Measurements from ENCODE around the gene ARHGAP23. TPM values are rescaled to one million over a fixed set of nuclear protein-coding genes. Genes with fewer than 3 reads are reported as not detected.
"Not testable (repeated sequence)": the region's sequence is repeated elsewhere in the genome, so short reads cannot be mapped to it uniquely, and the experiment has no call there.

The ARHGAP23 gene
- polyA plus RNA-seq, 1 donor, result 50.5 TPM

GRCh38 chr17:38528141-38528540, 99.9 kb downstream of the ARHGAP23 start:
- DNase-seq, result not testable (repeated sequence)

DNA sequence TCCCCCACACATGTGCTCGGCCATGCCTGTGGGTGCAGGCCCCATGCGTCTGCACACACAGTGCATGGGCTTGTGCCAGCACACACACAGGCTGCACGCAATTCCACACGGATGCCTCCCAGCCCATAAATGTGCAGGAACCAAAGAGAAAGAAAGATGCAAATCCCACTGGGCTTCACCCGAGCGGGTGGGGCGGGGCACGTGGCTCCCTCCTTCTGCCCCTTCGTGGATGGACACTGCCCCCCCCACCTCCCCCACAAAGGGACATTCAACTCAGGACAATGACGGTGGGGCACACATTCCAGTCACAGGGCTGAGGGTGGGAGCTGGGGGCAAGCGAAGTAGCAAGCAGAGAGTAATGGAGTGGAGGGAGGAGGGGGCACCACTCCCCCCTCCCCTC, 102.6 kb downstream of the ARHGAP23 start:
- DNase-seq, result not testable (repeated sequence)

GRCh38 chr17:38531761-38532160, 103.5 kb downstream of the ARHGAP23 start:
- DNase-seq, result not testable (repeated sequence)

DNA sequence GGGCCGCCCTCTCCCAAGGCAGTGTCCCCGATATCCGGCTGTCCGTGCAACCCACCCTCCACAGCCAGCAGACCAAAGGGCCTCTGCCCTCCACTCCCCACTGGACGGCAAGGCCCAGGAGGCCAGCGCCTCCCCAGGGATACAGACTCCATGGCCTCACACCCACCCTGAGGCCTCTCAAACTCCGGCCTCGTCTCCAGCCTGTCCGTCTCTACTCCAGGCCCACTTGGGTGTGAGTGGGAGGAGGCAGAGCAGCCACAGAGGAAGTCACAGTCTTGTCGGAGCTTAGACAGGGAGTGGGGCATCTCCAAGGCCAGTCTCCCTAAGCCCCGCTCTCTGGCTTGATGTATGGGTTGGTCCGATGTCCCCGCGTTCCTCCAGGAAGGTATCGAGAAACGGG, 104.2 kb downstream of the ARHGAP23 start:
- DNase-seq, result no peak

GRCh38 chr17:38533241-38533640, 105.0 kb downstream of the ARHGAP23 start:
- no peak for DNase-seq

DNA sequence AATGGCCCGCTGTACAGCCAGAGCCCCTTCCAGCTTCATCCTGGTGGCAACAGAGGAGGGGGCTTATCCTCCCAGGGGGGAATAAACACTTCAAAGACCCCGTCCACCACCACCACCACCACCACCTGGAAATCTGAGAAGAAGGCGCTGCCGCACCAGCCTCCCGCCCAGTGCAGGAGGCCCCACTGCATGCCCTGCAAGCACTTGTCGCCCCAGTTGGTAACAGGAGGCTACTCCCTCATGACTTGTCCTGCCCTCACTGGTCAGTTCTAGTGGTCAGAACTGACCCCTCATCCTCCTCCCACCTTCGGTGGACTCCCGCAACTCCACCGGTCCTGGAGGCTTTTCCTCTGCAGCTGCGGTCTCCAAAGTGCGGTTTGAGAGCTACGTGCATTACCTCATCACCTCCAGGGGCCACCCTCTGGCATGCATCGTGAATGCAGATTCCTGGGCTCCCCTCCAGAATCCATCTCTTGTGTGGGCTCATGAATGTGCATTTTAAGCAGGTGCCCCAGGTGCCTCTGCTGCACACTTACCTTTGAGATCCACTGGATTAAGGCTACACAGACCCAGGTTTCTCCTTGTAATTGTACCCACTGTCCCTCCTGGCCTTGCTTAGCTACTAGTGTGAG, 105.7 kb downstream of the ARHGAP23 start:
- DNase-seq, result no peak

- DNase-seq, result no peak
These were observed 106.2 kb downstream of the ARHGAP23 start for GRCh38 chr17:38534498-38534885.

DNA sequence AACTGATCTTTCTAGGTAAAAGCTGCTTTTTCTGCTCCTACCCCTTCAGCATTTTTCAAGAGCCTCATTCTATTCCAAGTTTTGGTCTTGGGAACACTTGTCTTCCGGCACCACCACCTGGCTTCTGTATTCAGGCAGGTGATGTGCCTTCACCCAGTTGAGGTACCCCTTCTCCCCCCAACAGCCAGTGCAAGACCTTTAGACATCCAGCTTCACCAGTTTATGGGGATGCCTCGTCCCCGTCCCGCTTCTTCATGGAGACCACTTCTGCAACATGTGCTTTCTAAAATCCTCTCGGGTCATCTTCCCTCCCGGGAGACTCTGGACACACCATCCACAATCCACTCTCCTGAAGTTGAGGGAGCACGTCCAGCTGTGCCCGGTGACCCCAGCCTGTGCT, 107.6 kb downstream of the ARHGAP23 start:
- DNase-seq, result no peak

- no peak for DNase-seq
These were observed 108.4 kb downstream of the ARHGAP23 start for GRCh38 chr17:38536661-38537060.

GRCh38 chr17:38538906-38539305, 110.6 kb downstream of the ARHGAP23 start:
- DNase-seq, result no peak

GRCh38 chr17:38539386-38539785, 111.1 kb downstream of the ARHGAP23 start:
- DNase-seq, result no peak

- DNase-seq, result no peak
These were observed 112.3 kb downstream of the ARHGAP23 start for GRCh38 chr17:38540514-38541045.

DNA sequence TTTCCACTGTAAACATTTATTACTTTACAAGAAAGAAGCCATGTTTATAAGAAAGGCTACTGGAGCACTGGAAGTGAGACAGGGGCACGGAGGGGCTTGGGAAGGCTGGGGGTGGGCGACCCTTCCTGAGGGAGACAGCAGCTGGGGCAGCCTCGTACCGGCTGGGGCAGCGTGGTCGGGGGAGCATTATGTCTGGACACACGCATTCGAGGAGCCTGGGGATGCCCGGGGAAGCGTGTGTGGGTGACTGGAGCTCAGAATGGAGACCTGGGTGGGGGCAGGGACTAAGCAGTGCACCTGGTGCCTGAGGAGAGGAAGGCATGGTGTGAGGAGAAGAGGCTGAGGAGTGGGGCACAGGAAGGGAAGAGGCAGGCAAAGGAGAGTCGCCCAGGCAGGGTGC, 113.0 kb downstream of the ARHGAP23 start:
- no peak for DNase-seq

- DNase-seq, result no peak
These were observed 114.0 kb downstream of the ARHGAP23 start for GRCh38 chr17:38542286-38542685.

DNA sequence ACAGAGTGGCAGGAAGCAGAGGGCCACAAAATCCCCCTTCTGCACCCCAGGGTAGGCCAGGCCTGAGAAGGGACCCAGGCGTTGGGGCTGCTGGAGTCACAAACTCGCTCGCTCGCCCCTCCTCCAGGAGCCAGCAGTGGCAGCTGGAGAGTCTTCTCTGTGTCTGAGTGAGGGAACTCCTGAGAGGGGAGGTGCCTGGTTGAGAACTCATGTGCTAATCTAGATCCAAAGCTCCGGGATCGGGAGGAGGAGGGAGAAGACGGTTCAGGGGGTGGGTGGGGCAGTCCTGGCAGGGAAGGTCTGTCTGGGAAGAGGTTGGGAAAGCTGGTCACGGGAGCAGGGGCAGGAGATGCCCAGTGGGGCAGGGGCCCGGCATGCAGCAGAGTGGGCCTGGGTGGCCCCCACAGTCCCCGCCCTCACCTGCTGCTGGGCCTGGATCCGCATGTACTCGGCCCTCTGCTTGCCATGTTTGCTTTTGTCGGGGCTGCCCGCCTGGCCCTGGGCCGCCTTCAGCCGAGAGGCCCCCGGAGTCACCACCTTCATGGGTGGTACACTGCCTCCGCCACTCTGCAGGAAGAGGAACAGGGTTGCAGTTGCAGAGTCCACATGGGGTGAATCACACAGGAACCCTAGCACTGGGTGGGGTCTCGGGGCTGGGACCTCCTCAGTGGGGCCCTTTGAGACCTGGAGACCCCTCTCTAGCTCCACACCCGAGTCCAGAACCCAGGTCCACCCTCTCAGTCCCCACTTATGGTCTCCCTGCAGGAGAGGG, 115.3 kb downstream of the ARHGAP23 start:
- no peak for DNase-seq

GRCh38 chr17:38544175-38544838, 116.0 kb downstream of the ARHGAP23 start:
- no peak for DNase-seq

- DNase-seq, result no peak
These were observed 116.6 kb downstream of the ARHGAP23 start for GRCh38 chr17:38544839-38545209.

GRCh38 chr17:38545531-38546225, 117.4 kb downstream of the ARHGAP23 start:
- DNase-seq, result no peak

DNA sequence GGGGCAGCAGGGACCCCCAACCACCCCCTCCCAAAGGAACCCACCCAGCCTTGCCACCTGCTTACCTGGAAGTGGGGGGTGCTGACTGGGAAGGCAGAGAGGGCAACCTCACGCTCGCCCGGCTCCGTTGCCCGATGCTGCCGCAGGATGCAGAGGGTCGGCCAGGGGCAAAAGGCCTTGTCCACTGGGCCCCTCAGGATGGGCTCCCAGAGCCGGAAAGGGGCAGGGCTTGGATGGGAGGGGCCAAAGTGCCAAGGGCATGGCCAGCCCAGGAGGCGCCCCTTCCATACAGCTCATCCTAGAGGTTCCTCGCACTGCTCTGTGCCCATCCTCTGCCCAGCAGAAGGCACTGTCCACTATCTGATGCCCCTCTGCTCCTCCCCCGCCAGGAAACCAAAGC, 118.1 kb downstream of the ARHGAP23 start:
- DNase-seq, result no peak

- DNase-seq, result no peak
These were observed 119.2 kb downstream of the ARHGAP23 start for GRCh38 chr17:38547444-38547843.

DNA sequence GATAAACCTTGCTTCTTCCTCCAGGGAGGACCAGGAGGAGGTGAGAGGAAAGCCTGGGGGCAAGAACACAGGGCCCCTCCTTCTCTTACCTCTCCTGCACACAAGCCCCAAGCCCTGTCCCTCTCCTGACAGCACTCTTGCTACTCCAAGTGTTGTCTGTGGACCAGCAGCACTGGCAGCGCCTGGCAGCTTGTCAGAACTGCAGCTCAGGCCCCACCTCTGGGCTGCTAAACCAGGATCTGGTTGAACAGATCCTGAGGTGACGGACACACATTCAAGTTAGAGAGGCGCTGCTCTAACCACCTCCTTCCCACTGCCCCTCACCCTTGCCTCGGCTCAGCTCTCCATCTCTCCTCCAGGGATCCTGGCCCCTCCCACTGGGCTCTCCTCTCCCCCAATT, 121.0 kb downstream of the ARHGAP23 start:
- no peak for DNase-seq

DNA sequence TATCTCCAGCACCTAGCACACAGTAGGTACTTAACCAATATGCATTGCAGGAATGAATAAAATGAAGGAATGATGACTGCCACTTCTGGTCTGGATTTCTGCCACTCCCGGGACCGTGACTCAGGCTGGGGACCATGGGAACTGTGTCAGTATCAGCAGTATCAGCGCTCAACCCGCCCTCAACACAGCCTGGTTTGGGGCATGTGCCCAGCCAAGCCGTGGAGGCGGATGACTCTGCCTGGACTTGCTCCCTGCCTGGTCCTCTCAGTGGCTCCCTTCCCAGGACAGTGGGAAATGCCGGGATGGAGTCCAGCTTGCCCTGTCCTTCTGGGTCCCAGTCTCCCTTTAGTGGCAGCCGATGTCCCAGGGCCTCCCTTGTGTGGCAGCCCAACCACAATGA, 122.4 kb downstream of the ARHGAP23 start:
- DNase-seq, result no peak

- DNase-seq, result no peak
These were observed 122.9 kb downstream of the ARHGAP23 start for GRCh38 chr17:38551121-38551520.
